ENCODE data around the gene ZBTB7C. TPM values are rescaled to one million over a fixed set of nuclear protein-coding genes. Genes with fewer than 3 reads are reported as not detected.
A peak's percentile ranks its signal among the peaks of the same experiment; 100 is the strongest.

ZBTB7C gene
- total RNA-seq, 1 donor from 2014 or later, result under 0.01 TPM

- no peak for FAIRE-seq
- no peak for TF ChIP-seq CTCF (IDR thresholded peaks at IDR 0.05; ENCODE audit: insufficient read depth, low read length, severe bottlenecking)
- no peak overlapping the region for H3K4me3 ChIP-seq (ENCODE audit: low read depth, low read length)
These were observed 344.1 kb downstream of the ZBTB7C start for GRCh38 chr18:48064978-48065600.

GRCh38 chr18:48061781-48062570 is 347.2 kb downstream of the ZBTB7C start:
- DNase-seq (ENCODE audit: low read depth), result peak; percentile 57
- Histone ChIP-seq H3K36me3 (ENCODE audit: control insufficient read depth, insufficient read depth, low read length) (no peaks in the 10 kb centered on the region), H3K27me3 (ENCODE audit: control insufficient read depth, insufficient read depth, low read length) (no peaks in the 10 kb centered on the region), H3K4me3 (ENCODE audit: low read depth, low read length) (no peak overlapping the region)
- TF ChIP-seq CTCF (IDR thresholded peaks at IDR 0.05; ENCODE audit: insufficient read depth, low read length, severe bottlenecking), result no peak
- FAIRE-seq, result peak; percentile 64

More at GRCh38 chr18:48064978-48065600, 344.1 kb downstream of the ZBTB7C start:
- no peaks in the 10 kb centered on the region for H3K27me3 ChIP-seq (ENCODE audit: control insufficient read depth, insufficient read depth, low read length)
- DNase-seq (ENCODE audit: low read depth), result no peak
- no peaks in the 10 kb centered on the region for H3K36me3 ChIP-seq (ENCODE audit: control insufficient read depth, insufficient read depth, low read length)

- TF ChIP-seq CTCF (IDR thresholded peaks at IDR 0.05; ENCODE audit: insufficient read depth, low read length, severe bottlenecking), result no peak
- H3K36me3 ChIP-seq (ENCODE audit: control insufficient read depth, insufficient read depth, low read length), result no peaks in the 10 kb centered on the region
- H3K4me3 ChIP-seq (ENCODE audit: low read depth, low read length), result no peak overlapping the region
- DNase-seq (ENCODE audit: low read depth) (no peak), FAIRE-seq (no peak)
- H3K27me3 ChIP-seq (ENCODE audit: control insufficient read depth, insufficient read depth, low read length), result no peaks in the 10 kb centered on the region
These were observed 348.2 kb downstream of the ZBTB7C start for GRCh38 chr18:48060970-48061369.

GRCh38 chr18:48060346-48060745 is 348.8 kb downstream of the ZBTB7C start:
- H3K4me3 ChIP-seq (ENCODE audit: low read depth, low read length), result no peak overlapping the region
- FAIRE-seq, result no peak
- no peak for TF ChIP-seq CTCF (IDR thresholded peaks at IDR 0.05; ENCODE audit: insufficient read depth, low read length, severe bottlenecking)

GRCh38 chr18:48059455-48060010 is 349.6 kb downstream of the ZBTB7C start:
- FAIRE-seq (no peak), DNase-seq (ENCODE audit: low read depth) (no peak)
- Histone ChIP-seq H3K27me3 (ENCODE audit: control insufficient read depth, insufficient read depth, low read length) (peaks cover 2% of the 10 kb centered on the region), H3K36me3 (ENCODE audit: control insufficient read depth, insufficient read depth, low read length) (no peaks in the 10 kb centered on the region), H3K4me3 (ENCODE audit: low read depth, low read length) (no peak overlapping the region)
- TF ChIP-seq CTCF (IDR thresholded peaks at IDR 0.05; ENCODE audit: insufficient read depth, low read length, severe bottlenecking), result no peak

More at GRCh38 chr18:48060346-48060745, 348.8 kb downstream of the ZBTB7C start:
- no peak for DNase-seq (ENCODE audit: low read depth)
- peaks cover 2% of the 10 kb centered on the region for H3K27me3 ChIP-seq (ENCODE audit: control insufficient read depth, insufficient read depth, low read length)
- H3K36me3 ChIP-seq (ENCODE audit: control insufficient read depth, insufficient read depth, low read length), result no peaks in the 10 kb centered on the region

All from bronchial epithelial cell (primary cell).